ENCODE data around the gene GMDS. TPM values are rescaled to one million over a fixed set of nuclear protein-coding genes. Genes with fewer than 3 reads are reported as not detected.

Gene GMDS
- total and polyA plus RNA-seq, 2 experiments from 2014 or later: 3.0 to 12.6 TPM

- no peak overlapping the region for H3K27ac ChIP-seq
- TF ChIP-seq EZH2 (IDR thresholded peaks at IDR 0.05; ENCODE audit: insufficient read depth, poor library complexity, severe bottlenecking) (no peak), EZH2phosphoT487 (IDR thresholded peaks at IDR 0.05; ENCODE audit: insufficient read depth, low read depth) (no peak)
- 96 to 99% methylated on average over 26 to 30 of the region's 30 CpGs for WGBS, 2 experiments (ENCODE audit: low coverage in 1 of 2, low lambda C conversion rate in 2 of 2, missing lambda C conversion rate in 2 of 2)
- no peaks in the 10 kb centered on the region for H3K36me3 ChIP-seq (ENCODE audit: low read depth)
- in situ Hi-C loops (cut with MboI): no loop called here
- H3K4me3 ChIP-seq: no peak overlapping the region
- no peaks in the 10 kb centered on the region for H3F3A ChIP-seq (ENCODE audit: insufficient read depth)
- H3K4me2 ChIP-seq (ENCODE audit: unreplicated experiment): no peak overlapping the region
- no peak for DNase-seq
- H3K4me1 ChIP-seq (ENCODE audit: insufficient read depth): no peaks in the 10 kb centered on the region
- no peaks in the 10 kb centered on the region for H3K79me2 ChIP-seq (ENCODE audit: insufficient read depth)
- H3K9ac ChIP-seq: no peak overlapping the region
- no peaks in the 10 kb centered on the region for H3K9me3 ChIP-seq (ENCODE audit: low read depth)
- no peak overlapping the region for H2AFZ ChIP-seq
- H3K27me3 ChIP-seq (replicated peaks; ENCODE audit: insufficient read depth): peaks cover 8% of the 10 kb centered on the region
- no peaks in the 10 kb centered on the region for H3K9me2 ChIP-seq (ENCODE audit: insufficient read depth)
- no peaks in the 10 kb centered on the region for H4K20me1 ChIP-seq (ENCODE audit: insufficient read depth)
Measured at GRCh38 chr6:1621070-1621701, 624.2 kb downstream of the GMDS start.

GRCh38 chr6:1620504-1621069, 624.8 kb downstream of the GMDS start:
- no peaks in the 10 kb centered on the region for H3K4me1 ChIP-seq (ENCODE audit: insufficient read depth)
- DNase-seq: no peak
- no peak overlapping the region for H3K27ac ChIP-seq
- H3K79me2 ChIP-seq (ENCODE audit: insufficient read depth): peaks cover 5% of the 10 kb centered on the region
- H3K9me3 ChIP-seq (ENCODE audit: low read depth): no peaks in the 10 kb centered on the region
- H3K36me3 ChIP-seq (ENCODE audit: low read depth): no peaks in the 10 kb centered on the region
- H3F3A ChIP-seq (ENCODE audit: insufficient read depth): no peaks in the 10 kb centered on the region
- H3K9me2 ChIP-seq (ENCODE audit: insufficient read depth): no peaks in the 10 kb centered on the region
- TF ChIP-seq EZH2 (IDR thresholded peaks at IDR 0.05; ENCODE audit: insufficient read depth, poor library complexity, severe bottlenecking): no peak
- no peak for TF ChIP-seq EZH2phosphoT487 (IDR thresholded peaks at IDR 0.05; ENCODE audit: insufficient read depth, low read depth)
- no peak overlapping the region for H3K4me2 ChIP-seq (ENCODE audit: unreplicated experiment)
- H3K9ac ChIP-seq: no peak overlapping the region
- WGBS, 2 experiments (ENCODE audit: low coverage in 1 of 2, low lambda C conversion rate in 2 of 2, missing lambda C conversion rate in 2 of 2): 57 to 66% methylated on average over 26 to 40 of the region's 50 CpGs
- H3K4me3 ChIP-seq: no peak overlapping the region
- H4K20me1 ChIP-seq (ENCODE audit: insufficient read depth): no peaks in the 10 kb centered on the region
- no peak overlapping the region for H2AFZ ChIP-seq
- in situ Hi-C loops (cut with MboI): no loop called here
- H3K27me3 ChIP-seq (replicated peaks; ENCODE audit: insufficient read depth): peaks cover 4% of the 10 kb centered on the region

- WGBS, 2 experiments (ENCODE audit: low coverage in 1 of 2, low lambda C conversion rate in 2 of 2, missing lambda C conversion rate in 2 of 2): 12 to 13% methylated on average over 42 to 63 of the region's 83 CpGs
- peak; percentile 59 for DNase-seq
- no peak for TF ChIP-seq EZH2phosphoT487 (IDR thresholded peaks at IDR 0.05; ENCODE audit: insufficient read depth, low read depth)
- no peak for TF ChIP-seq EZH2 (IDR thresholded peaks at IDR 0.05; ENCODE audit: insufficient read depth, poor library complexity, severe bottlenecking)
- in situ Hi-C loops (cut with MboI): no loop called here
- no peak overlapping the region for H3K4me2 ChIP-seq (ENCODE audit: unreplicated experiment)
- no peaks in the 10 kb centered on the region for H3K36me3 ChIP-seq (ENCODE audit: low read depth)
- H3K4me1 ChIP-seq (ENCODE audit: insufficient read depth): no peaks in the 10 kb centered on the region
- H3K27ac ChIP-seq: no peak overlapping the region
- peak overlapping the region; percentile 11 for H3K4me3 ChIP-seq
- H3K79me2 ChIP-seq (ENCODE audit: insufficient read depth): peaks cover 9% of the 10 kb centered on the region
- H3K9me2 ChIP-seq (ENCODE audit: insufficient read depth): no peaks in the 10 kb centered on the region
- no peak overlapping the region for H3K9ac ChIP-seq
- no peaks in the 10 kb centered on the region for H3F3A ChIP-seq (ENCODE audit: insufficient read depth)
- no peaks in the 10 kb centered on the region for H3K9me3 ChIP-seq (ENCODE audit: low read depth)
- H2AFZ ChIP-seq: peak overlapping the region; percentile 17; the same call in 1 of the 2 replicates
- H4K20me1 ChIP-seq (ENCODE audit: insufficient read depth): no peaks in the 10 kb centered on the region
- H3K27me3 ChIP-seq (replicated peaks; ENCODE audit: insufficient read depth): no peaks in the 10 kb centered on the region; the same call in 1 of the 2 replicates
Measured at GRCh38 chr6:1619673-1620503, 625.5 kb downstream of the GMDS start.

- no peak overlapping the region for H3K4me3 ChIP-seq
- no peaks in the 10 kb centered on the region for H4K20me1 ChIP-seq (ENCODE audit: insufficient read depth)
- no peak for TF ChIP-seq EZH2 (IDR thresholded peaks at IDR 0.05; ENCODE audit: insufficient read depth, poor library complexity, severe bottlenecking)
- TF ChIP-seq EZH2phosphoT487 (IDR thresholded peaks at IDR 0.05; ENCODE audit: insufficient read depth, low read depth): no peak
- no peaks in the 10 kb centered on the region for H3K9me2 ChIP-seq (ENCODE audit: insufficient read depth)
- H3K9ac ChIP-seq: no peak overlapping the region
- no peaks in the 10 kb centered on the region for H3K9me3 ChIP-seq (ENCODE audit: low read depth)
- no peaks in the 10 kb centered on the region for H3K36me3 ChIP-seq (ENCODE audit: low read depth)
- WGBS, 2 experiments (ENCODE audit: low coverage in 1 of 2, low lambda C conversion rate in 2 of 2, missing lambda C conversion rate in 2 of 2): 42 to 43% methylated on average over 32 to 36 of the region's 40 CpGs
- H3K27ac ChIP-seq: no peak overlapping the region
- no peak overlapping the region; the same call in 1 of the 2 replicates for H2AFZ ChIP-seq
- no peaks in the 10 kb centered on the region for H3F3A ChIP-seq (ENCODE audit: insufficient read depth)
- no peaks in the 10 kb centered on the region for H3K4me1 ChIP-seq (ENCODE audit: insufficient read depth)
- H3K27me3 ChIP-seq (replicated peaks; ENCODE audit: insufficient read depth): no peaks in the 10 kb centered on the region; the same call in 1 of the 2 replicates
- in situ Hi-C loops (cut with MboI): no loop called here
- peaks cover 15% of the 10 kb centered on the region for H3K79me2 ChIP-seq (ENCODE audit: insufficient read depth)
- no peak overlapping the region for H3K4me2 ChIP-seq (ENCODE audit: unreplicated experiment)
- DNase-seq: no peak
Measured at GRCh38 chr6:1619098-1619672, 626.2 kb downstream of the GMDS start.
